Hepatocyte (in vitro differentiated cells): ENCODE results near the gene BZW1. TPM values are rescaled to one million over a fixed set of nuclear protein-coding genes. Genes with fewer than 3 reads are reported as not detected.

Experiments
- DNase-seq: peaks from one replicate; pipeline ENCODE4 v3.0.0-alpha.2; 2016; ENCODE audit warnings: low spot score
- H2AFZ ChIP-seq: fragments of 200-600 bp; sonication (generic); 2 replicates; pipeline ENCODE4 v1.6.0; 2016; ENCODE audit warnings: antibody characterized with exemption, mild to moderate bottlenecking
- H3K27ac ChIP-seq: fragments of 200-600 bp; sonication (generic); 2 replicates; pipeline ENCODE4 v1.5.1; 2016; ENCODE audit warnings: mild to moderate bottlenecking
- H3K27me3 ChIP-seq: fragments of 200-600 bp; sonication (generic); 2 replicates; pipeline ENCODE4 v1.6.1; 2016
- H3K36me3 ChIP-seq: fragments of 200-600 bp; sonication (generic); replicated peaks from 2 replicates; pipeline ENCODE4 v1.5.1; 2016; ENCODE audit warnings: low read depth; ENCODE audit not compliant: insufficient read depth
- H3K4me1 ChIP-seq: fragments of 200-600 bp; sonication (generic); 2 replicates; pipeline ENCODE4 v1.5.1; 2016; ENCODE audit warnings: mild to moderate bottlenecking, moderate library complexity; ENCODE audit not compliant: insufficient read depth
- H3K4me2 ChIP-seq: fragments of 200-600 bp; sonication (generic); 2 replicates; pipeline ENCODE4 v1.6.0; 2016
- H3K4me3 ChIP-seq: fragments of 200-600 bp; sonication (generic); 2 replicates; pipeline ENCODE4 v1.5.1; 2016; ENCODE audit warnings: mild to moderate bottlenecking
- H3K79me2 ChIP-seq: fragments of 200-600 bp; sonication (generic); 2 replicates; pipeline ENCODE4 v1.6.0; 2017; ENCODE audit warnings: mild to moderate bottlenecking
- H3K9me2 ChIP-seq: fragments of 200-600 bp; sonication (generic); replicated peaks from 2 replicates; pipeline ENCODE4 v1.6.0; 2017; ENCODE audit warnings: mild to moderate bottlenecking; ENCODE audit not compliant: insufficient read depth
- H3K9me3 ChIP-seq: fragments of 200-600 bp; sonication (generic); 2 replicates; pipeline ENCODE4 v1.5.1; 2016; ENCODE audit warnings: low read depth, mild to moderate bottlenecking
- H4K20me1 ChIP-seq: fragments of 200-600 bp; sonication (generic); 2 replicates; pipeline ENCODE4 v1.6.0; 2016; ENCODE audit warnings: mild to moderate bottlenecking; ENCODE audit not compliant: insufficient read depth, poor library complexity, severe bottlenecking
- EZH2 ChIP-seq: fragments of 200-600 bp; sonication (generic); IDR thresholded peaks from 2 replicates; pipeline ENCODE4 v1.6.1; 2016; ENCODE audit warnings: antibody characterized with exemption, mild to moderate bottlenecking, borderline replicate concordance
- EZH2phosphoT487 ChIP-seq: fragments of 200-600 bp; sonication (generic); IDR thresholded peaks from one replicate; pipeline ENCODE4 v1.6.1; 2018; ENCODE audit warnings: antibody characterized with exemption, mild to moderate bottlenecking, low read depth, moderate library complexity; ENCODE audit not compliant: unreplicated experiment, severe bottlenecking
- WGBS: methylation state at CpG from one replicate; pipeline ENCODE4 v1.1.6; 2016; ENCODE audit warnings: low lambda C conversion rate; ENCODE audit errors: missing lambda C conversion rate; 5-methylcytosine and 5-hydroxymethylcytosine counted together
- polyA plus RNA-seq: library from polyadenylated mRNA; unstranded; fragments of >200 nt; fragmentation: Nextera tagmentation; extraction: Ambion mirVana; gene quantifications from 2 replicates; pipeline ENCODE4 v1.2.1, GENCODE V29; 2016
- total RNA-seq: library from RNA; depleted of rRNA; stranded (reverse); fragments of >200 nt; gene quantifications from 2 replicates; pipeline ENCODE4 v1.2.3, GENCODE V29; 2014
- TF ChIP-seq, protein P1 (sequence below): fragments of 200-600 bp; sonication (generic); IDR thresholded peaks from 2 replicates; pipeline ENCODE4 v1.5.1; 2016; ENCODE audit warnings: antibody characterized with exemption, mild to moderate bottlenecking; ENCODE audit not compliant: poor library complexity

BZW1 gene
- total and polyA plus RNA-seq, 2 experiments from 2014 or later, result 133 to 237 TPM

DNA sequence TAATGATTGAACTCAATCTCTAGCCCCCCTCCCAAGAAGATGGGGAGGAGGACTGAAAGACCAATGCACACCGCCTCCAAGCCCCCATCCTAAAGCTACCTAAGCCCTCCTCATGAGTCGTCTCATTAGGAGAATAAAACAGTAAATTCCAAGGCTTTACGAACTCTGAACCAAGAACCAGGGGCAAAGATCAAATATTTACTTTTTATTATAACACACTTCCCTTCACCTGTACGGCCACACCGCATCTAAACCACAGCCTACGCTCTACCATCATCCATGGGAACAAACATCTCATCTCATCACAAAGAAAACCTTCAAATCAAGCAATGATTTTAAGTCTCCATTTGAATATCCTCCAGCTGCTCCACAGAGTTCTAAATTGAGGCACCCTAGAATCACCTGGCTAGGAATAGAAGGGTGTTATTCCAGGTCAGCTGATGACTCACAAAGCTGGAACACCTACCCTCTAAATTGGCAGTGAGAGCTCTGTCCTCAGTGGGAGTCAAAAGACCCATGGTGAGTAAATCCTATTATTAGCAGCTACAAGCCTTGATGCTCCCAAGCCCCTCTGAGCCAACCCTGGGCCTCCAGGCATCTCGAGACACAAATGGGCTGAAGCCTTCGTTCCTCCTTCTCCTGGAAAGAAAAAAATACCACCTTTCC, 45.6 kb upstream of the BZW1 start:
- H3K4me2 ChIP-seq, result peak overlapping the region; percentile 13
- no peaks in the 10 kb centered on the region for H3K9me2 ChIP-seq
- no peaks in the 10 kb centered on the region for H3K27me3 ChIP-seq
- no peaks in the 10 kb centered on the region for H3K36me3 ChIP-seq
- WGBS, result 75% methylated on average over 8 of the region's 8 CpGs
- peak overlapping the region; percentile 56 for H3K27ac ChIP-seq
- H2AFZ ChIP-seq, result no peak overlapping the region
- H3K9me3 ChIP-seq, result no peaks in the 10 kb centered on the region
- TF ChIP-seq EZH2 (no peak), EZH2phosphoT487 (no peak)
- TF ChIP-seq, protein P1, sequence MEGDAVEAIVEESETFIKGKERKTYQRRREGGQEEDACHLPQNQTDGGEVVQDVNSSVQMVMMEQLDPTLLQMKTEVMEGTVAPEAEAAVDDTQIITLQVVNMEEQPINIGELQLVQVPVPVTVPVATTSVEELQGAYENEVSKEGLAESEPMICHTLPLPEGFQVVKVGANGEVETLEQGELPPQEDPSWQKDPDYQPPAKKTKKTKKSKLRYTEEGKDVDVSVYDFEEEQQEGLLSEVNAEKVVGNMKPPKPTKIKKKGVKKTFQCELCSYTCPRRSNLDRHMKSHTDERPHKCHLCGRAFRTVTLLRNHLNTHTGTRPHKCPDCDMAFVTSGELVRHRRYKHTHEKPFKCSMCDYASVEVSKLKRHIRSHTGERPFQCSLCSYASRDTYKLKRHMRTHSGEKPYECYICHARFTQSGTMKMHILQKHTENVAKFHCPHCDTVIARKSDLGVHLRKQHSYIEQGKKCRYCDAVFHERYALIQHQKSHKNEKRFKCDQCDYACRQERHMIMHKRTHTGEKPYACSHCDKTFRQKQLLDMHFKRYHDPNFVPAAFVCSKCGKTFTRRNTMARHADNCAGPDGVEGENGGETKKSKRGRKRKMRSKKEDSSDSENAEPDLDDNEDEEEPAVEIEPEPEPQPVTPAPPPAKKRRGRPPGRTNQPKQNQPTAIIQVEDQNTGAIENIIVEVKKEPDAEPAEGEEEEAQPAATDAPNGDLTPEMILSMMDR, result no peak
- DNase-seq, result no peak
- H3K4me1 ChIP-seq, result no peaks in the 10 kb centered on the region
- no peak overlapping the region for H3K4me3 ChIP-seq
- no peaks in the 10 kb centered on the region for H3K79me2 ChIP-seq
- no peaks in the 10 kb centered on the region for H4K20me1 ChIP-seq

DNA sequence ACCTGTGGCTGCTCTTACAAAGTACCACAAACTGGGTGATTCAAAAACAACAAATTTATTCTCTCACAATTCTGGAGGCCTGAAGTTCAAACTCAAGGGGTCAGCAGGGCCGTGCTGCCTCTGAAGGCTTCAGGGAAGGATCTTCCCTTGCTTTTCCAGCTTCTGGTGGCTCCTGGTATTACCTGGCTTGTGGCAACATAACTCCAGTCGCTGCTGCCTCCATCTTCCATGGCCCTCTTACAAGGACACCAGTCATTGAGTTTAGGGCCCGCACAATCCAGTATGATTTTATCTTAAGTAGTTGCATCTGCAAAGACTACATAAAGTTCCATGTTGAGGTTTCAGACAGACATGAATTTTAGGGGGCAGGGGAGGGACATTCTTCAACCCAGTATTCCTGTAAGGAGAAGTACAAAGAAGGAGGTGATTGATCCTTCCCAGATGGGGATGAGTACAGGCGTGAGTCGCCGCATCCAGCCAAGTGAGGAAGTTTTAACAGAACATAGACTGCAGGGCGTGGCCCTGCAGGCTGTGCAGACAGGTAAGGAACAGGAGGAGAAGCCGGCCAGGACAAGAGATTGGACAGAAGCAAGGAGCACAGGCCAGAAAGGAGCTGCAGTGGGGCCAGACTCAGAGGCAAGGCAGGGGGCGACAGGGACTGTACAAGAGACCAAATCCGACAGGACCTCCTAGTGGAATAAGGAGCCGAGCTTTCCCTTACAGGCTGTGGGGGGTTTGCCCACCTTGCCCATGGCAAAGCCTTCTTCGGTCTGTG, 44.4 kb upstream of the BZW1 start:
- no peaks in the 10 kb centered on the region for H4K20me1 ChIP-seq
- no peak overlapping the region for H3K4me3 ChIP-seq
- H3K4me2 ChIP-seq, result no peak overlapping the region
- no peaks in the 10 kb centered on the region for H3K27me3 ChIP-seq
- TF ChIP-seq EZH2phosphoT487 (no peak), EZH2 (no peak)
- TF ChIP-seq, protein P1, result no peak
- DNase-seq, result no peak
- H3K9me2 ChIP-seq, result no peaks in the 10 kb centered on the region
- H3K9me3 ChIP-seq, result no peaks in the 10 kb centered on the region
- H3K36me3 ChIP-seq, result no peaks in the 10 kb centered on the region
- no peaks in the 10 kb centered on the region for H3K79me2 ChIP-seq
- H3K4me1 ChIP-seq, result no peaks in the 10 kb centered on the region
- H2AFZ ChIP-seq, result no peak overlapping the region
- H3K27ac ChIP-seq, result no peak overlapping the region
- 79% methylated on average over 12 of the region's 12 CpGs for WGBS

DNA sequence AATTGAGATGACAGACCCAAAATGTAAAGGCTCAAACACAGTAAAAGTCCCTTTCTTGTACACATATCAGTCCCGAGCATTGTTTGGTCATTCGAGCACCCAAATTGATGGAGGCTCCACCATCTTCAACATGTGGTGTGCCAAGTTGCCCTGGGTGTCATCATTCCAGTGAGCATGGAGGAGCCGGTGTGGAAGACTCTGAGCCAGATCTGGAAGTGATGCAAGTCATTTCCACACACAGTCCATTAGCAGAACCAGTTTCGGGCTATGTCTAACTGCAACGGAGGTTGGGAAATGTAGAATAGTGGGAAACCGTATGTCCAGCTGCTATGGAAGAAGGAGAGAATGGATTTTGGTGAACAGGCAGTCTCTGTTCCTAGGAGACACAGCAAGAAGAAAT, 40.9 kb upstream of the BZW1 start:
- no peaks in the 10 kb centered on the region for H3K9me2 ChIP-seq
- no peak overlapping the region for H2AFZ ChIP-seq

More for the DNA sequence above, 40.9 kb upstream of the BZW1 start:
- 93% methylated on average over 6 of the region's 6 CpGs for WGBS
- no peak for DNase-seq
- H3K4me2 ChIP-seq, result no peak overlapping the region
- no peaks in the 10 kb centered on the region for H3K9me3 ChIP-seq
- no peak overlapping the region for H3K27ac ChIP-seq
- H4K20me1 ChIP-seq, result no peaks in the 10 kb centered on the region
- H3K79me2 ChIP-seq, result no peaks in the 10 kb centered on the region
- no peak overlapping the region for H3K4me3 ChIP-seq
- no peaks in the 10 kb centered on the region for H3K36me3 ChIP-seq
- no peaks in the 10 kb centered on the region for H3K4me1 ChIP-seq
- H3K27me3 ChIP-seq, result no peaks in the 10 kb centered on the region
- TF ChIP-seq EZH2, result no peak
- TF ChIP-seq EZH2phosphoT487, result no peak
- TF ChIP-seq, protein P1, result no peak
